Stimulated activated CD8-positive, alpha-beta memory T cell treated with anti-CD3 and anti-CD28 coated beads, Interleukin-12 subunit alpha, Interleukin-12 subunit beta, amount 100 ng/mL, for 24 hours (primary cell): ENCODE results near the gene PYGL.
A peak's percentile ranks its signal among the peaks of the same experiment; 100 is the strongest.
"Not testable (repeated sequence)": the region's sequence is repeated elsewhere in the genome, so short reads cannot be mapped to it uniquely, and the experiment has no call there.

Experiments used
- DNase-seq: peaks from one replicate; pipeline ENCODE4 v3.0.0-alpha.2; 2020; ENCODE audit errors: extremely low read depth

Gene PYGL

DNA sequence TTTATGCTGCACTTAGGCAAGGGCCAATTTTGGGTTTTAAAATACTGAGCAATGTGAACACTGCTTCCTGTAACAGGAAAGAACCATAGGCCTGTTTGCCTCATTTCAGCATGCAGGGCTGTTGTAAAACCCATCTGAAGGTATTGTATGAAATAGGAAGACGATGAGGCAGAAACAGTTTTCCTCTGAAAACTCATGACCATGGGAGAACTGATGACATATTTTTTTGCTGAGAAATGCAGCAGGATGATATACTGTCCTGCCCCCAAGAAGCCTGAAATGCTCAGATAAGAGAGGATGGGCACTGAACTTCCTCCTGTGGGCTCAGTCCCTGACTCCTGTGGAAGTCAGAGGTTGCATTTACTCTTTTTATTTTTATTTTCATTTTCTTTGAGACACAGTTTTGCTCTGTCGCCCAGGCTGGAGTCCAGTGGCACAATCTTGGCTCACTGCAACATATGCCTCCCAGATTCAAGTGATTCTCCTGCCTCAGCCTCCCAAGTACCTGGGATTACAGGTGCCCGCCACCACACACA lies 17.4 kb downstream of the PYGL start:
- DNase-seq = no peak

- no peak for DNase-seq
Measured at GRCh38 chr14:50924843-50925242, 19.4 kb downstream of the PYGL start.

GRCh38 chr14:50924236-50924635 lies 20.0 kb downstream of the PYGL start:
- DNase-seq = no peak

- no peak for DNase-seq
Measured at GRCh38 chr14:50922803-50923202, 21.5 kb downstream of the PYGL start.

DNA sequence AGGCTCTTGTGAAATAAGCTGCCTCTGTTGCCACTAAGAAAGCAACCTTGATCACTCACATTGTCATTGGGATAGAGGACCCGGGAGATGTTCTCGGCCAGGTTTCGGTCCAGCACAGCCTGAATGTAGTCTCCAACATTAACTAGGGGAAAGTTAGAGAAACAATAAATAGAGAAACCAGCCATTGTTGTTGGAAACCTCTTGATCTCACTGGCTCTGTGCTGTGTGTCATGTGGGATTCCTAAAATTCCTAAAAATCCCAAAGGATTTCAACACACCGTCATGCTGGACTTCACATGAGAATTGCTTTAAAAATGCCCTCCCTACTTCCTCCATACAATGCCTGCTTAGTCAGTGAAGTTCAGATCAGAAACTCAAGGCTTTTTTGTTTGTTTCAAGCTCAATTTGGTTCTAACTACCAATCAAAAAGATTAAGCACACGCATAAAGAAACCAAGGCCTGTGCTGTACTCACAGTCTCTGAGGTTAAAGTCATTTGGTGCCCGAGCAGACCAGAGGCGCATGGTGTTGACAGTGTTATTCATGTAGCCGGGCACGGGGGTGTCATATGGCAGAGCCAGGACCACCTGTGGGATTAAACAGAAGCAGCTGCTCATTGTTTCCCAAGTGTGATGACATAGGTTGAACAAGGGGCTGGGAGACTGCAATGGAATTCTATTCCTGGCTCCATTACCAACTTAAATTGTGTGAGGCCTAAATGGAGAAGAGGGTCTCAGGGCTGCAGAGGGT lies 23.6 kb downstream of the PYGL start:
- DNase-seq = no peak

GRCh38 chr14:50919524-50919923 lies 24.8 kb downstream of the PYGL start:
- not testable (repeated sequence) for DNase-seq

DNA sequence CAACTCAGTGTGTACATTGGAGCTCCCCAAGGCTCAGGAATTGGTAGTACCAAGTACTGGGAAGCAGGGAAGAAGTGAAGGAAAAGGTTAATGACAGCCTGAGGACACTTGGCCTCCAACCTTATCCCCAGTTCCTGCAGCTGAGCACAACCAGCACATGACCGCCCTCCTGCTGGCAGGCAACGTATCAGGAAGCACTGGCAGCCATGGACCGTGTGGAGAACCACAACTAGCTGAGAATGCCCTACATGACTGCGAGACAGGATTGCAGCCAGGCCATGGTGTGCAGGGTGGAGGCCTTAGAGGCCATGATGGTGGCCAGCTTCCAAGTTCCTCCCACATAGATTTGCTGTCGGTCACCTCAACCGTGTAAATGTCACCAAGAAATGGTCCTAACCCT lies 26.8 kb downstream of the PYGL start:
- DNase-seq = no peak

DNA sequence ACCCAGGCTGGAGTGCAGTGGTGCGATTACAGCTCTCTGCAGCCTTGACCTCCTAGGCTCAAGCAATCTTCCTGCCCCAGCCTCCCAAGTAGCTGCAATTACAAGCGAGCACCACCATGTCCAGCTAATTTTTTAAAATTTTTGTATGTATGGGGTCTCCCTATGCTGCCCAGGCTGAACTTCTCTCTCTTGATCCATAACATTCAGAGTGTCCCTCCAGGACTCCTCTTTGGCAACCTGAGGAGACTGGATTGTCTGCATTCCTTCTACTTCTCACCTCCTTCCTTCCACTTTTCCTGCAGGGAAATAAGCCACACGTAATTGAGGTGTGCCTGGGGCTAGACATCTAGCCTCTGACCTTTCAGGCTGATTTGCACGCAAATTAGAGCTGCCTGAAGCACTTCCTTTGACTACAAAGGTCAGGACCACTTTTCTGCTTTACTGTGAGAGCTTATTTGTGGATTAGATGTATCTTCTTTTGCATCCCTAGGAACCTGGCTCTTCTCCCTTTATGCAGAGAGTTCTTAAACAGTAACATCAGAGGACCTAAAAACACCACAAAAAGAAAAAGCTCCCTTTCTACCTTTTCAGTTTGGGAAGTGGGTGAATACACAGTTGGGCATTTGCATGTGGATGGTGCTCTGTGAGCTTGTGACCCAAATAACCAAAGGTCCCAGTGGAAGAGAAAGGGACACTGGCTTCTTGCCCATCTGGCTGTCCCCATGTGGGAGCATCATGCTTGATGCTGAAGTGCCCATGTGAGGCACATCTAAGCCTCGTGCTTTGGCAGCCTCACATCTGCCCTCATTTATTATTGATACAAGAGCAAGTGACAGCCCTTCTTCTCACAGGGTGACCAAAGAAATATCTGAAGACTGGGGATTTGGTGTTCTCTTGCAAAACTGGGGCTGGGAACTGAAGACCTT lies 33.5 kb downstream of the PYGL start:
- DNase-seq = no peak

GRCh38 chr14:50906326-50907065 lies 37.8 kb downstream of the PYGL start:
- DNase-seq = no peak

GRCh38 chr14:50904719-50905118 lies 39.6 kb downstream of the PYGL start:
- no peak for DNase-seq

GRCh38 chr14:50901361-50901760 lies 42.9 kb downstream of the PYGL start:
- DNase-seq = no peak

DNA sequence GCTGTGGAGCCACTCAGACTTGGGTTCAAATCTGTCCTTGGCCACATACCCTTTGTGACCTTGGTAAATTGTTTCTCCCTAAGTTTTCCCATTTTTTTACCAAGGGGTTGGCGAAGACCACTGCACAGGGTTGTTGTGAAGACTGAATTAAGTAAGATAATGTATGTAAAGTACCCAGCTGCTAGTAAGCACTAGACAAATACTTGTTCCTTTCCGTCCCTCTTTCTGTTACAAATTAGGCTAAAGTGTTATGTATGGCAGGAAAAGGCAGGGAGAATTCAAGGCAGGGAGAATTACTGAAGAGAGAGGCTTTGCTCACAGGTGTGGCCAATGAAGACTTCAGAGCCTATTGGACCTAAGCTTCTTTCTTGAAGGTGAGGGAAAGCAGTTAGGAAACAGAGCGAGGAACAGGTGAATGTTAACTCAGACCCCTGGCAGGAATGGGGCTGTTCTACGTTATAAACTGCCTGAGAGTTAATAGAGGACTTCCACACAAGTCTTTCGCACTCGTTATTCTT lies 46.6 kb downstream of the PYGL start:
- DNase-seq = no peak

- not testable (repeated sequence) for DNase-seq
Measured at GRCh38 chr14:50897005-50897404, 47.3 kb downstream of the PYGL start.

DNA sequence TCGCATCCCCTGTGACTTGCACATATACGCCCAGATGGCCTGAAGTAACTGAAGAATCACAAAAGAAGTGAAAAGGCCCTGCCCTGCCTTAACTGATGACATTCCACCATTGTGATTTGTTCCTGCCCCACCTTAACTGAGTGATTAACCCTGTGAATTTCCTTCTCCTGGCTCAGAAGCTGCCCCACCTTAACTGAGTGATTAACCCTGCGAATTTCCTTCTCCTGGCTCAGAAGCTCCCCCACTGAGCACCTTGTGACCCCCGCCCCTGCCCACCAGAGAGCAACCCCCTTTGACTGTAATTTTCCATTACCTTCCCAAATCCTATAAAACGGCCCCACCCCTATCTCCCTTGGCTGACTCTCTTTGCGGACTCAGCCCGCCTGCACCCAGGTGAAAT lies 47.9 kb downstream of the PYGL start:
- DNase-seq = not testable (repeated sequence)

- DNase-seq = no peak
Measured at GRCh38 chr14:50892255-50892654, 52.0 kb downstream of the PYGL start.

GRCh38 chr14:50887476-50887875 lies 56.8 kb downstream of the PYGL start:
- DNase-seq = no peak

GRCh38 chr14:50883827-50884197 lies 60.5 kb downstream of the PYGL start:
- no peak for DNase-seq

- DNase-seq = no peak
Measured at GRCh38 chr14:50882932-50883826, 61.1 kb downstream of the PYGL start.

DNA sequence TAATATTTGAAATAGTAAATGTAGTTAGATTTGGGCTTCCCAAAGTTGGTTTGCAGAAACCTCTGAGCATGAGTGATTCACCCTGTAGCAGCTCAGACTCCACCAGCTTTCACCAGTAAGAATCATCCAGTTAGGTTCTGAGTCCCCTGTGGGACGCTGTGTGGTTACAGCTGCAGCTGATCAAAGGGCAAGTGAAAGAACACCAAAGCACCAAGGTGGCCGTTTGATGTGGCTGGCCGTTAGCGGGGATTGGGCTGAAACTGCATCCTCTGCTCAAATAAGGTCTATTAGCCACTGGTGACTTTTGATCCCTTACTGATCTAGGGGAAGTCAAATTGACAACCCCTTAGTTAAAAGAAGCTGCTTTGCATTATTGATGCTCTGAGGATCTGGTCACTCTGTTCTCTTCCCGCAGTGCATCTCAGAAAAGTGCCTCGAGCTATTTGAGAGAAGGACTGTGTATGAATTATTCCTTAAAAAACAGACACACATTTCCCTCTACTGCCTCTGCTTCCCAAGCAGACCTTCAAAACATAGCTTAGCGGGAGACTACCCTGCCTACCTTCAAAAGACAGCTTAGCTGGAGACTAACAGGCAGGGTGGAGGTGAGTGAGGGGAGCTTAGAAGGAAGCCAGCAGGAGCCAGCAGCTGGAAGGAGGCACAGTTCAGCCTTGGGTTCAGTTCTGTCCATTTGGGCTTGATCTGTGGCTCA lies 68.8 kb downstream of the PYGL start:
- peak; percentile 15 for DNase-seq

GRCh38 chr14:50874757-50875156 lies 69.5 kb downstream of the PYGL start:
- DNase-seq = no peak
